GM12874 (cell line): ENCODE results near the gene PLXND1.
A peak's percentile ranks its signal among the peaks of the same experiment; 100 is the strongest.

Source experiments
- CTCF ChIP-seq: IDR thresholded peaks from 2 replicates; pipeline ENCODE4 v1.5.1; 2011; ENCODE audit warnings: low read depth, mild to moderate bottlenecking, control low read depth, low read length, moderate library complexity; ENCODE audit not compliant: insufficient read depth

PLXND1 gene

DNA sequence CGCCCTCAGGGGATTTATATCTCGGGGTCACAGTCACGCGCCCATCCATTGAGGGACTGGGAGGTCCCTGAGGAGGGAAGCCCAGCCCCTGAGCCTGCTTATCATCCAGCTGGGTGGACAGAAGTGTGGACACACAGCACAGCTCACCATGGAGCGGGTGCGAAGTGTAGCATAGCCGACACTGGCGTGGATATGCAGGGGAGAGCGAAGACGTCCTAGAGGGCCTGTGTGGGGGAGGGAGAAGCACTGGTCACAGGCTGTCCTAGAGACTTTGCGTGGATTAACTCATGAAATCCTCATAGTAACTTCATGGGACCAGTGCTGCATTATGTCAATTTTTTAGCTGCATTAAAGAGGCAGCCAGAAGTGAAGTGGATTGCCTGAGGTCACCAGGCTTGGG, 26.1 kb upstream of the PLXND1 start:
- no peak for TF ChIP-seq CTCF

GRCh38 chr3:129632056-129632455, 25.6 kb upstream of the PLXND1 start:
- TF ChIP-seq CTCF: no peak

DNA sequence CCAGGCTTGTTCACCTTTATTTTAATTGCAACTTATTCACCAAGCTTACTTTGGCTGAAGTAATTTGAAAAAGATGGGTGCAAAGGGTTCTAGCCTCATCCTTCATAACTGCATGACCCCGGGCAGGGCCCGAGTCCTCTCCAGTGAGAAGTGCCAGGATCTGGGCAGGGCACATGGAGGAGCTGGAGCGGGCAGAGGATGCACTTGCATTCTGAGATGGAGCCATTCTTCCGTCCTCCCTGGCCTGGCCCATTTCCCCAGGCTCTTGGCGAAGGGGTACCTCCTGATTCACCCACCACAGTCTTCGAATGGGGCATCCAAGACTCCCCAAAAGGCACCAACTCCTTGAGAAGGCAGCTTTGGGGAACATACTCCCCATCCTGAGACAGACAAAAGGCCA, 22.5 kb upstream of the PLXND1 start:
- no peak for TF ChIP-seq CTCF

DNA sequence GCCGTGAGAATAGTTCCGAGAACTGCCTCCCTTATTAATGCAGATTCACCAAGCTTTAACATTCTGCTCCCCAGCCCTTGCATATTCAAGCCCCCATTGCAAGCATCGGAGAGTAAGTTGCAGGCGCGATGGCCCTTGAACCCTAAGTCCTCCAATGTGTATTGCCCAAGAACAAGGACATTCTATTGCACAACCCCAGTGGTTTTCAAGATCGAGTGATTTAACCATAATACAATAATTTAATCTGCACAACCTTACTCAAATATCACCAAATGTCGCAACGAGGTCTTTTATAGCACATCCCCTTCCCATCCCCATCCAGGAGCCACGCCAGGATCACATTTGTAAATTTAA, 21.7 kb upstream of the PLXND1 start:
- no peak for TF ChIP-seq CTCF

DNA sequence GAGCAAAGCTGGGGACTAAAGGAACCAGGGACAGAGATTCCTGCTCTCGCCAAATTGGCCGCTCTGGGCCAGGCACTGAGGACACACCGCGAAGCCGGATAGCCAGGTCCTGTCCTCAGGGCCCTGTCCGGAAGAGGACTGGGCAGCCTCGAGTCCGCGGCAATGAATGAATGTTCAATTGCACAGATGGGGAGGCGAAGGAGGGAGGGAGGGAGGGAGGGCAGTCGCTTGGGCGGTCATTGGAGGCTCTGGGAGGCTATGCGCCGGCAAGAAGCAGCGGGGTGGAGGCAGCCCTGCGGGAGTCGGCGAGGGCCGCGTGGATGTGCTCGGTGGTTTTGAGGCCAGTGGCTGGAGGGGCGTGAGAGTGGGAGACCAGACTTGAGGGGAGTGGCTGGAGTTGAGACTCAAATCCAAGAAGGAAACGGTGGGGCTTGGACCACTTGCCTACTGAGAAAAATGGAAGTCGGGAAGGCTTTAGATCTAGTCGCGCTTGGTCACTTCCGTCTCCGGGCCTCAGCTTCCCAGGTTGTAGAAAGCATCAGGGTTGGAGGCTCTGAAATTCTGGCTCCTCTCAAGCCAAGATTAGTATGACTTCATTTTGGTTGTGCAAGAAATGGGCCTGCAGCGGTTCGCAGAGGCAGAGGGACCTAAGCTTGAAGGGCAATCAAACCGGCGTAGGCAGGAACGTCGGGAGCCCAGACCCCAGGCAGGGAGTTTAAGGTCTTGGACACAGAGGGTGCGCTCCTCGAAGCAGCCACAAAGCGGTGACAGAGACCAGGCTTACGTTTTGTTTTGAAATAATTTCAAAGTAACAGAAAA, 21.1 kb upstream of the PLXND1 start:
- peak; percentile 91 for TF ChIP-seq CTCF

- 0 out of 2 replicates have a peak, but pooled peaks have one; percentile 16 for TF ChIP-seq CTCF
Measured at GRCh38 chr3:129626744-129627349, 20.4 kb upstream of the PLXND1 start.

GRCh38 chr3:129625072-129625874, 18.8 kb upstream of the PLXND1 start:
- TF ChIP-seq CTCF: no peak
